GM21381 (cell line): ENCODE data around the gene CELA3B.
"Not testable (repeated sequence)": the region's sequence is repeated elsewhere in the genome, so short reads cannot be mapped to it uniquely, and the experiment has no call there.

Experiments used
- ATAC-seq: cut with Tn5 transposase; IDR thresholded peaks from one replicate; pipeline ENCODE4 v1.9.1; 2021; ENCODE audit warnings: mild to moderate bottlenecking, moderate library complexity; ENCODE audit not compliant: unreplicated experiment

The CELA3B gene

GRCh38 chr1:21942959-21943640, 33.7 kb upstream of the CELA3B start:
- ATAC-seq, result not testable (repeated sequence)

- no peak for ATAC-seq
Measured at GRCh38 chr1:21944733-21945073, 32.1 kb upstream of the CELA3B start.

GRCh38 chr1:21946836-21947587, 29.8 kb upstream of the CELA3B start:
- no peak for ATAC-seq

- no peak for ATAC-seq
Measured at GRCh38 chr1:21950734-21951133, 26.1 kb upstream of the CELA3B start.

GRCh38 chr1:21951226-21951870, 25.5 kb upstream of the CELA3B start:
- ATAC-seq, result no peak

GRCh38 chr1:21952786-21953520, 23.9 kb upstream of the CELA3B start:
- ATAC-seq, result no peak

GRCh38 chr1:21955058-21955457, 21.8 kb upstream of the CELA3B start:
- no peak for ATAC-seq

GRCh38 chr1:21955501-21956281, 21.1 kb upstream of the CELA3B start:
- no peak for ATAC-seq

- no peak for ATAC-seq
Measured at GRCh38 chr1:21956720-21957552, 19.9 kb upstream of the CELA3B start.

- no peak for ATAC-seq
Measured at GRCh38 chr1:21961337-21961736, 15.5 kb upstream of the CELA3B start.

GRCh38 chr1:21961799-21962198, 15.0 kb upstream of the CELA3B start:
- ATAC-seq, result no peak

- no peak for ATAC-seq
Measured at GRCh38 chr1:21963477-21964217, 13.2 kb upstream of the CELA3B start.

GRCh38 chr1:21966247-21967000, 10.4 kb upstream of the CELA3B start:
- ATAC-seq, result no peak

- not testable (repeated sequence) for ATAC-seq
Measured at GRCh38 chr1:21967216-21967615, 9.6 kb upstream of the CELA3B start.

- ATAC-seq, result not testable (repeated sequence)
Measured at GRCh38 chr1:21969066-21969465, 7.8 kb upstream of the CELA3B start.

- not testable (repeated sequence) for ATAC-seq
Measured at GRCh38 chr1:21970523-21970922, 6.3 kb upstream of the CELA3B start.

GRCh38 chr1:21972973-21973441, 3.8 kb upstream of the CELA3B start:
- not testable (repeated sequence) for ATAC-seq

GRCh38 chr1:21973948-21974347, 2.9 kb upstream of the CELA3B start:
- ATAC-seq, result not testable (repeated sequence)
